Astrocyte (in vitro differentiated cells and primary cell): ENCODE measurements around the gene TRAFD1. TPM values are rescaled to one million over a fixed set of nuclear protein-coding genes. Genes with fewer than 3 reads are reported as not detected.

Experiments used
- DNase-seq: peaks from one replicate; pipeline ENCODE4 v3.0.0-alpha.2; 2010; ENCODE audit warnings: low read depth
- FAIRE-seq: peaks from 2 replicates; lab custom pipeline; 2011; peaks lifted over from hg19 to GRCh38; lab: Jason Lieb, UNC
- H2AFZ ChIP-seq: 2 replicates; pipeline ENCODE4 v1.6.0; 2012; ENCODE audit warnings: low read depth, low read length, inconsistent platforms
- H3K27ac ChIP-seq: 2 replicates; pipeline ENCODE4 v1.5.1; 2011; ENCODE audit warnings: low read depth, low read length, inconsistent platforms
- H3K27me3 ChIP-seq: 2 replicates; pipeline ENCODE4 v1.6.0; 2011; ENCODE audit warnings: low read length, inconsistent platforms; ENCODE audit not compliant: insufficient read depth
- H3K36me3 ChIP-seq: 2 replicates; pipeline ENCODE4 v1.5.1; 2011; ENCODE audit warnings: low read length, inconsistent platforms; ENCODE audit not compliant: insufficient read depth
- H3K4me1 ChIP-seq: 2 replicates; pipeline ENCODE4 v1.5.1; 2011; ENCODE audit warnings: low read length, inconsistent platforms; ENCODE audit not compliant: insufficient read depth
- H3K4me2 ChIP-seq: 2 replicates; pipeline ENCODE4 v1.6.0; 2012; ENCODE audit warnings: low read length, inconsistent platforms
- H3K4me3 ChIP-seq: 2 replicates; pipeline ENCODE4 v1.5.1; 2011; ENCODE audit warnings: low read depth, mild to moderate bottlenecking, low read length, inconsistent platforms; ENCODE audit not compliant: insufficient read depth
- H3K79me2 ChIP-seq: 2 replicates; pipeline ENCODE4 v1.6.0; 2012; ENCODE audit warnings: mild to moderate bottlenecking, low read length, inconsistent platforms; ENCODE audit not compliant: insufficient read depth
- H3K9ac ChIP-seq: 2 replicates; pipeline ENCODE4 v1.6.0; 2012; ENCODE audit warnings: mild to moderate bottlenecking, low read length, inconsistent platforms
- H3K9me3 ChIP-seq: 2 replicates; pipeline ENCODE4 v1.5.1; 2012; ENCODE audit warnings: low read depth, mild to moderate bottlenecking, low read length, inconsistent platforms; ENCODE audit not compliant: insufficient read depth
- H4K20me1 ChIP-seq: 2 replicates; pipeline ENCODE4 v1.6.0; 2012; ENCODE audit warnings: low read length, inconsistent platforms; ENCODE audit not compliant: insufficient read depth
- H3K27ac Mint-ChIP-seq: one replicate; pipeline ENCODE4 v1.8.0; 2021; ENCODE audit warnings: mild to moderate bottlenecking, mixed read lengths; ENCODE audit not compliant: unreplicated experiment
- H3K27me3 Mint-ChIP-seq: one replicate; pipeline ENCODE4 v1.8.0; 2021; ENCODE audit warnings: low read depth, mixed read lengths; ENCODE audit not compliant: unreplicated experiment
- H3K36me3 Mint-ChIP-seq: one replicate; pipeline ENCODE4 v1.8.0; 2021; ENCODE audit warnings: low read depth, mixed read lengths; ENCODE audit not compliant: unreplicated experiment
- H3K4me1 Mint-ChIP-seq: one replicate; pipeline ENCODE4 v1.8.0; 2021; ENCODE audit warnings: low read depth, mixed read lengths; ENCODE audit not compliant: unreplicated experiment
- H3K4me3 Mint-ChIP-seq: one replicate; pipeline ENCODE4 v1.8.0; 2021; ENCODE audit warnings: mild to moderate bottlenecking, moderate library complexity, mixed read lengths; ENCODE audit not compliant: unreplicated experiment
- H3K9me3 Mint-ChIP-seq: one replicate; pipeline ENCODE4 v1.8.0; 2021; ENCODE audit warnings: mild to moderate bottlenecking, mixed read lengths; ENCODE audit not compliant: unreplicated experiment
- CTCF ChIP-seq: IDR thresholded peaks from 2 replicates; pipeline ENCODE4 v1.5.1; 2011; ENCODE audit warnings: low read depth, mild to moderate bottlenecking, inconsistent platforms, low read length, moderate library complexity; ENCODE audit not compliant: insufficient read depth
- EZH2 ChIP-seq: IDR thresholded peaks from 2 replicates; pipeline ENCODE4 v1.6.1; 2012; ENCODE audit warnings: mild to moderate bottlenecking, low read length, inconsistent platforms; ENCODE audit not compliant: insufficient read depth
- total RNA-seq: library from RNA; stranded (reverse); gene quantifications from 2 replicates; pipeline ENCODE4 v1.2.1, GENCODE V29; 2021

TRAFD1 gene
- total RNA-seq, 1 donor from 2014 or later, result 35.6 TPM

- no peak overlapping the region for H3K4me3 Mint-ChIP-seq
- Histone ChIP-seq H3K4me3 (no peak overlapping the region), H2AFZ (no peak overlapping the region), H4K20me1 (no peaks in the 10 kb centered on the region), H3K9me3 (no peaks in the 10 kb centered on the region), H3K27ac (no peak overlapping the region), H3K79me2 (no peaks in the 10 kb centered on the region), H3K27me3 (no peaks in the 10 kb centered on the region), H3K9ac (no peak overlapping the region), H3K4me2 (no peak overlapping the region), H3K4me1 (no peaks in the 10 kb centered on the region), H3K36me3 (peaks cover 4% of the 10 kb centered on the region)
- DNase-seq (no peak), FAIRE-seq (no peak)
- no peaks in the 10 kb centered on the region for H3K9me3 Mint-ChIP-seq
- no peaks in the 10 kb centered on the region for H3K4me1 Mint-ChIP-seq
- no peak overlapping the region for H3K27ac Mint-ChIP-seq
- peaks cover 21% of the 10 kb centered on the region for H3K36me3 Mint-ChIP-seq
- H3K27me3 Mint-ChIP-seq, result no peaks in the 10 kb centered on the region
- no peak for TF ChIP-seq CTCF
- no peak for TF ChIP-seq EZH2
These were observed 41.0 kb downstream of the TRAFD1 start for GRCh38 chr12:112166051-112167015.

- no peaks in the 10 kb centered on the region for H3K79me2 ChIP-seq
- H3K9me3 ChIP-seq, result no peaks in the 10 kb centered on the region
- no peak overlapping the region for H2AFZ ChIP-seq
- Mint-ChIP-seq H3K36me3 (peaks cover 16% of the 10 kb centered on the region), H3K27ac (no peak overlapping the region), H3K9me3 (no peaks in the 10 kb centered on the region), H3K4me1 (no peaks in the 10 kb centered on the region), H3K27me3 (no peaks in the 10 kb centered on the region), H3K4me3 (no peak overlapping the region)
- no peaks in the 10 kb centered on the region for H3K4me1 ChIP-seq
- H3K36me3 ChIP-seq, result peaks cover 1% of the 10 kb centered on the region
- H3K27me3 ChIP-seq, result no peaks in the 10 kb centered on the region
- FAIRE-seq, result no peak
- H3K27ac ChIP-seq, result no peak overlapping the region
- DNase-seq, result no peak
- no peak overlapping the region for H3K4me3 ChIP-seq
- TF ChIP-seq EZH2 (no peak), CTCF (no peak)
- no peaks in the 10 kb centered on the region for H4K20me1 ChIP-seq
- no peak overlapping the region for H3K4me2 ChIP-seq
- no peak overlapping the region for H3K9ac ChIP-seq
These were observed 41.7 kb downstream of the TRAFD1 start for GRCh38 chr12:112167031-112167461.
